ENCODE data around the gene C3orf33. TPM values are rescaled to one million over a fixed set of nuclear protein-coding genes. Genes with fewer than 3 reads are reported as not detected.
"Not testable (repeated sequence)": the region's sequence is repeated elsewhere in the genome, so short reads cannot be mapped to it uniquely, and the experiment has no call there.

Gene C3orf33
- 12.3 TPM for total RNA-seq

GRCh38 chr3:155805802-155806618 lies at the start of gene C3orf33:
Gene C3orf33 (minus strand): TSS chr3:155806278. CDS start chr3:155806252, 26 bp downstream.
- DNase-seq = peak; percentile 78

- DNase-seq = peak; percentile 99
Measured at GRCh38 chr3:155854141-155854940, 48.3 kb upstream of the C3orf33 start, which contains the start of gene SLC33A1. Gene SLC33A1 (minus strand): TSS chr3:155854427. CDS start chr3:155853997, 430 bp downstream.

- DNase-seq = peak; percentile 58
Measured at GRCh38 chr3:155853214-155854140, 47.4 kb upstream of the C3orf33 start.

GRCh38 chr3:155852341-155852740 lies 46.3 kb upstream of the C3orf33 start:
- no peak for DNase-seq

- DNase-seq = not testable (repeated sequence)
Measured at GRCh38 chr3:155849404-155849803, 43.3 kb upstream of the C3orf33 start.

- DNase-seq = no peak
Measured at GRCh38 chr3:155847993-155848392, 41.9 kb upstream of the C3orf33 start.

- DNase-seq = no peak
Measured at GRCh38 chr3:155846119-155846518, 40.0 kb upstream of the C3orf33 start.

GRCh38 chr3:155843569-155843968 lies 37.5 kb upstream of the C3orf33 start:
- DNase-seq = no peak

GRCh38 chr3:155835341-155836071 lies 29.4 kb upstream of the C3orf33 start:
- no peak for DNase-seq

GRCh38 chr3:155828490-155829098 lies 22.5 kb upstream of the C3orf33 start:
- not testable (repeated sequence) for DNase-seq

- DNase-seq = no peak
Measured at GRCh38 chr3:155815030-155815545, 9.0 kb upstream of the C3orf33 start.

- not testable (repeated sequence) for DNase-seq
Measured at GRCh38 chr3:155813224-155813623, 7.1 kb upstream of the C3orf33 start.

- no peak for DNase-seq
Measured at GRCh38 chr3:155809181-155809580, 3.1 kb upstream of the C3orf33 start.

- no peak for DNase-seq
Measured at GRCh38 chr3:155807823-155808222, 1.7 kb upstream of the C3orf33 start.

- peak; percentile 34 for DNase-seq
Measured at GRCh38 chr3:155805204-155805801, 775 bp downstream of the C3orf33 start.

- no peak for DNase-seq
Measured at GRCh38 chr3:155804323-155804722, 1.8 kb downstream of the C3orf33 start.

GRCh38 chr3:155792532-155792931 lies 13.5 kb downstream of the C3orf33 start:
- no peak for DNase-seq

GRCh38 chr3:155791190-155791589 lies 14.9 kb downstream of the C3orf33 start:
- no peak for DNase-seq

- DNase-seq = no peak
Measured at GRCh38 chr3:155790272-155790925, 15.7 kb downstream of the C3orf33 start.

All from occipital lobe (tissue), 2 donors.